Upper lobe of left lung (tissue), 4 donors: ENCODE data around the gene MRPL33.

Source experiments
- CTCF ChIP-seq, 6 experiments: fragments of 450-650 bp in 4 of 6; fragments of 200-600 bp in 2 of 6; sonication (generic) in 2 of 6; IDR thresholded peaks; one replicate each; pipeline ENCODE4 v1.5.1; 2016 to 2019; ENCODE audit warnings: antibody characterized with exemption in 6 of 6
- POLR2A ChIP-seq, 4 donors: fragments of 450-650 bp; IDR thresholded peaks; one replicate each; pipeline ENCODE4 v1.5.1; 2016 to 2017; ENCODE audit warnings: antibody characterized with exemption in 4 of 4, mild to moderate bottlenecking in 2 of 4

- TF ChIP-seq CTCF (IDR thresholded peaks at IDR 0.05) (no peak), POLR2A (IDR thresholded peaks at IDR 0.05) (no peak)
Measured at GRCh38 chr2:27730980-27731691, 40.4 kb upstream of the MRPL33 start.
